OCI-LY3 (cell line): ENCODE data around the gene TNS1.

ENCODE experiments used
- EZH2phosphoT487 ChIP-seq: fragments of 200-600 bp; shearing (Covaris generic); IDR thresholded peaks from 2 replicates; pipeline ENCODE4 v1.6.1; 2018; ENCODE audit warnings: antibody characterized with exemption, mixed run types, low read depth
- TF ChIP-seq, protein P1 (sequence below): fragments of 200-600, 300-600 bp; sonication (generic); IDR thresholded peaks from 2 replicates; pipeline ENCODE4 v1.5.1; 2014; ENCODE audit warnings: antibody characterized with exemption, low read length, low read depth

DNA sequence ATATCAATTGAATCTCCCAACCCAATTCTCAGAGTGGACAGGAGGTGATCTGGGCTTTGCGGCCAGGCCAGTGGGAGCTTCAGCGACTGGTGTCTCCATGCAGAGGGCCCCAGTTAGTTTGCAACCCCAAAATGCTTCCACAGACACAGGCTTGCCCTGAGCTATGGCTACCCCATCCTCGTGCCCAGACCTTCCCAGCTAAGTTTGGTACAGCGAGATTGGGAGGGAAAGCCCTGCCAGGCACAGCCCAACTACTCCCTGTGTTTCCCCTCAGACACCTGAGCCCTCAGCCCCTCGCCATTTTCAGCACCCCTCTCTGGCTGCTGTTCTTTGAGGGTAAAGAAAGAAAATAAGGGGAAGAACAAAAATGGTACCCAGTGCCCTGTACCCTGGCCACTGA lies 142.9 kb downstream of the TNS1 start:
- TF ChIP-seq, protein P1, sequence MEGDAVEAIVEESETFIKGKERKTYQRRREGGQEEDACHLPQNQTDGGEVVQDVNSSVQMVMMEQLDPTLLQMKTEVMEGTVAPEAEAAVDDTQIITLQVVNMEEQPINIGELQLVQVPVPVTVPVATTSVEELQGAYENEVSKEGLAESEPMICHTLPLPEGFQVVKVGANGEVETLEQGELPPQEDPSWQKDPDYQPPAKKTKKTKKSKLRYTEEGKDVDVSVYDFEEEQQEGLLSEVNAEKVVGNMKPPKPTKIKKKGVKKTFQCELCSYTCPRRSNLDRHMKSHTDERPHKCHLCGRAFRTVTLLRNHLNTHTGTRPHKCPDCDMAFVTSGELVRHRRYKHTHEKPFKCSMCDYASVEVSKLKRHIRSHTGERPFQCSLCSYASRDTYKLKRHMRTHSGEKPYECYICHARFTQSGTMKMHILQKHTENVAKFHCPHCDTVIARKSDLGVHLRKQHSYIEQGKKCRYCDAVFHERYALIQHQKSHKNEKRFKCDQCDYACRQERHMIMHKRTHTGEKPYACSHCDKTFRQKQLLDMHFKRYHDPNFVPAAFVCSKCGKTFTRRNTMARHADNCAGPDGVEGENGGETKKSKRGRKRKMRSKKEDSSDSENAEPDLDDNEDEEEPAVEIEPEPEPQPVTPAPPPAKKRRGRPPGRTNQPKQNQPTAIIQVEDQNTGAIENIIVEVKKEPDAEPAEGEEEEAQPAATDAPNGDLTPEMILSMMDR: no peak
- no peak for TF ChIP-seq EZH2phosphoT487
